HG03159 (cell line): ENCODE data around the gene SPATS2L.

Experiments
- ATAC-seq: cut with Tn5 transposase; IDR thresholded peaks from one replicate; pipeline ENCODE4 v1.9.1; 2021; ENCODE audit warnings: mild to moderate bottlenecking, moderate library complexity; ENCODE audit not compliant: unreplicated experiment

The SPATS2L gene

DNA sequence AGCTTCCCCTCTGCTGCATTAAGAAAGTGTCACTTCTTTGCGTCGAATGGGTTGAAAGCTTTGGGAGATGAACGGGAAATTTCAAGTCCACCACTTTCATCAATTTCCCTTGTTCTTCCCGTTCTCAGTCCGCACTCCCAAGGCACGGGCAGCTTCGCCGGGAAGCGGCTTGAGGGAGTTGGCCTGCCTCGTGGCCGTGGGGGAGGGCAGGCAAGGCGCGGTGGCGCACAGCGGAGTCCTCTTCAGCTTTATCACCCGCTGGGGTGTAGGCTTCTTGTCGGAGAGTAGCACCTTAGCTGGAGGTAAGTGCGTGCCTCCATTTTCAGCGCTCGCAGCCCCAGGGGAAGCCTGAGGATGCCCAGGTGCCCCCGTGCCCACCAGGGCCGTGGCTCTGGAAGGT, 183.5 kb downstream of the SPATS2L start:
- ATAC-seq = no peak

GRCh38 chr2:200492656-200493055, 186.2 kb downstream of the SPATS2L start:
- ATAC-seq = no peak

GRCh38 chr2:200494048-200494447, 187.6 kb downstream of the SPATS2L start:
- no peak for ATAC-seq

GRCh38 chr2:200496696-200497095, 190.2 kb downstream of the SPATS2L start:
- no peak for ATAC-seq

- ATAC-seq = no peak
Observed at GRCh38 chr2:200498402-200499162, 192.1 kb downstream of the SPATS2L start.

- no peak for ATAC-seq
Observed at GRCh38 chr2:200502196-200502595, 195.7 kb downstream of the SPATS2L start.

- no peak for ATAC-seq
Observed at GRCh38 chr2:200506679-200507078, 200.2 kb downstream of the SPATS2L start.

- ATAC-seq = no peak
Observed at GRCh38 chr2:200507179-200507578, 200.7 kb downstream of the SPATS2L start.

- ATAC-seq = peak; percentile 0
Observed at GRCh38 chr2:200509235-200509611, 202.7 kb downstream of the SPATS2L start.

GRCh38 chr2:200509612-200510433, 203.3 kb downstream of the SPATS2L start, which contains the start of gene KCTD18:
KCTD18 (minus strand) TSS chr2:200510068; CDS start chr2:200507016, 3,052 bp downstream.
- peak; percentile 98 for ATAC-seq

DNA sequence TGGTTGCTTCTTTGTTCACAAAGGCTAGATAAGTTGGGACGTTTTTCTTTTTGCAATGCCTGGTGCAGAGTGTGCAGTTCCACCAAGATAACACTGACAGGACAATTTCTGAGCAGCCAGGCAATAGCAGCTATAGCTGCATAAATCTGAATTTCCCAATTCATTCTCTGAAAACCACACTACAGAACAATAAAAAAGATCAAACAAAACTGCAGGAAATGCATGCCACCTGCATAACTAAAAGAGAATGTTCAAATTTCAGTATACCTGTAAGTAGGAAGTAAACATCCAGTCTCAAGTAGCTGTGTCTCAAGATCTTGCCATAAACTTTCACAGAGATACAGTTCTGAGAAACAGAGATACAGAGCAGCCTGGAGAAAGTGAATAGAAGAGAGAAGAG, 208.7 kb downstream of the SPATS2L start:
- no peak for ATAC-seq

DNA sequence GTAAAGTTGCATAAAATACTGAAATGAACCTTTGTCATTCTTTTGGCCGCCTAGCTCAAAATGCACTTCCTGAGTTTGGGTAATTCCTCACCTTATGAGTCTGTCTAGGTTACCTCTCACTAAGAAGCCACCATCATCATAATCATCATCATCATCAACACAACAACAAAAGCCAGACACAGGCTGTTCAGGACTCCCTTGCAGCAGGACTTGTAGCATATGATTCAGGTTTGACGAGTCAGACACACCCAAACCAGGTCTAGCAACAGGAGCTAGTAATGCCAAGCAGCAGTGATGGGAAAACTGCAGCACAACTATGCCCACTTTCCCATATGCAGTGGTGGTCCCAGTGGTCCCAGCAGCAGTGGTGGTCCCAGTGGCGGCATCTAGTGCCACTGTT, 216.7 kb downstream of the SPATS2L start:
- no peak for ATAC-seq

GRCh38 chr2:200523604-200524003, 217.1 kb downstream of the SPATS2L start:
- no peak for ATAC-seq

DNA sequence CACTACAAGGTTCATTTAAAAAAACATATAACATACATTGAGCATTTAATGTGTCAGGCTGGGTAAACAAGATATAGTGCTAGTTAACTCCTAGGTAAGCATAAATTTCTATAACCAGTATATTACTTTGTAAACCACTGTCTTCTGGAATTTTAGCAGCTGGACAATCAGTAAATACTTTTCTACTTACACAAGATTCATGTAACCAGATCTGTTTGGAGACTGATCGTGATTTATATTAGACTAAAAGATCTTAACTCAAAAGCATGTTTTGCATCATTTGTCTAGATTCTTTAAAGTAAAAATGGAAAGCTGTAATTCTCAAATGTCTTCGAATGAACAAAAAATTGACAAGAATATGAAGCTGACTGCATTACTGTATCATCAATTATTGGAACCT, 218.6 kb downstream of the SPATS2L start:
- ATAC-seq = no peak

GRCh38 chr2:200525551-200525881, 219.0 kb downstream of the SPATS2L start:
- no peak for ATAC-seq

DNA sequence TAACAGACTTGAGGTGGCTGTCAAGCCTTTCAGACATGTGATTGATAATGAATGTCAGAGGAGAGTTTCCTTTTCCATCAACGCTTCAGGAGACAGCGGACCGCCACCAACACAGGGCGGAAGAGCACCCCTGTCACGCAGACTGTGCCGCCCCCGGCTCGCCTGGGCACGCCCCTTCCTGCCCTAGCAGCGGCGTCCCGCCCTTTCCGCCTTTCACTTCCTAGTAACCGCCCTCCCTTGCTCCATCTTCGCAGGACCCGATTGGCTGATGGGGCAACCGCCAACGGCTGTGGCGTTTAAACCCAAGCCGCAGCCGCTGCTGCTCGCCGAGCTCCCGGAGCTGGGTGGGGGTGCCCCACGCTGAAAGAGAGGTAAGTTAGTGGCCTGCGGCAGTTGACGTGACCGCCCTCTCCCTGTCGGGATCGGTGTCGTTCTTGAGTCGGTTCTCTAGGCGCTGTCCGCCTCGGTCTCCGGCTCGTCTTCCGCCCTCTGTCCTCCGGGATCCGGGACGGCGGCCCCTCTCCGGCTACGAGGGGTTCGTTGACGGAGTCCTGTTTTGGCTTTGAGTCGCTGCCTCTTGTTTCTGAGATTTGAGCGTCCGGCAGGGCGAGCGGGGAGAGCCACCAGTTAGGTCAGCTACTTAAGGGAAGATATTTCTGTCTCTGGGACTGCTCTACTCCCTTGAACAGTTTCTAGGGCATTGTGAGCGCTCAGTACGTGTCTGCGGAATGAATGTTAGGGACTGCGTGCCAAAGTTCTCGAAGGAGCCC, 219.6 kb downstream of the SPATS2L start, which contains the start of gene SGO2:
Gene SGO2, plus strand, starts transcription at position 326 of the 770 bp plus-strand sequence. CDS start 6,769 bp downstream, outside the sequence.
- peak; percentile 100 for ATAC-seq

- ATAC-seq = no peak
Observed at GRCh38 chr2:200528228-200528627, 221.7 kb downstream of the SPATS2L start.
